ENCODE data around the gene IGSF21. TPM values are rescaled to one million over a fixed set of nuclear protein-coding genes. Genes with fewer than 3 reads are reported as not detected.

IGSF21 gene
- total RNA-seq, 1 donor from 2014 or later: 2.4 TPM

DNA sequence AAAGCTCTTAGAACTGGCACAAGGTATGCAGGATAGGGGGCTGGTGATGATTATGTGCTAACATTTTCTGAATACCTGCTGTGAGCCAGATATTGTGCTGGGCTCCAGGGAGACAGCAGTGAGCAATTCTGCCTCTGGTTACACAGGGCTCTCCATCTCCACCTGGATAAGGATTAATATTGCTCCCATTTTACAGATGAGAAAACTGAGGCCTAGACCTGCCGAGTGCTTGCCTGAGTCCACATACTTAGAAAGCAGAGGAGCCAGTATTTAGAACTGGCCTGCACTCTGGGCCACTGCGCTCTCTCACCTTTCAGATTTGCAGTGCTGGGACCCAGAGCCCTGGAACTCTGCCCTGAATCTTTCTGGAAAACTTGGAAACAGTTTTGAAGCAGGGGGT, 205.9 kb downstream of the IGSF21 start:
- Histone ChIP-seq H3K27ac (no peak overlapping the region), H3K36me3 (no peaks in the 10 kb centered on the region), H3K9me3 (no peaks in the 10 kb centered on the region), H3K27me3 (no peaks in the 10 kb centered on the region), H3K4me1 (no peaks in the 10 kb centered on the region), H3K4me3 (no peak overlapping the region)
- TF ChIP-seq, protein P1, sequence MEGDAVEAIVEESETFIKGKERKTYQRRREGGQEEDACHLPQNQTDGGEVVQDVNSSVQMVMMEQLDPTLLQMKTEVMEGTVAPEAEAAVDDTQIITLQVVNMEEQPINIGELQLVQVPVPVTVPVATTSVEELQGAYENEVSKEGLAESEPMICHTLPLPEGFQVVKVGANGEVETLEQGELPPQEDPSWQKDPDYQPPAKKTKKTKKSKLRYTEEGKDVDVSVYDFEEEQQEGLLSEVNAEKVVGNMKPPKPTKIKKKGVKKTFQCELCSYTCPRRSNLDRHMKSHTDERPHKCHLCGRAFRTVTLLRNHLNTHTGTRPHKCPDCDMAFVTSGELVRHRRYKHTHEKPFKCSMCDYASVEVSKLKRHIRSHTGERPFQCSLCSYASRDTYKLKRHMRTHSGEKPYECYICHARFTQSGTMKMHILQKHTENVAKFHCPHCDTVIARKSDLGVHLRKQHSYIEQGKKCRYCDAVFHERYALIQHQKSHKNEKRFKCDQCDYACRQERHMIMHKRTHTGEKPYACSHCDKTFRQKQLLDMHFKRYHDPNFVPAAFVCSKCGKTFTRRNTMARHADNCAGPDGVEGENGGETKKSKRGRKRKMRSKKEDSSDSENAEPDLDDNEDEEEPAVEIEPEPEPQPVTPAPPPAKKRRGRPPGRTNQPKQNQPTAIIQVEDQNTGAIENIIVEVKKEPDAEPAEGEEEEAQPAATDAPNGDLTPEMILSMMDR (IDR thresholded peaks at IDR 0.05): no peak
- DNase-seq (ENCODE audit: low spot score in 2 of 2): no peak
- intact Hi-C loops (cut with DNase I): no loop called here

DNA sequence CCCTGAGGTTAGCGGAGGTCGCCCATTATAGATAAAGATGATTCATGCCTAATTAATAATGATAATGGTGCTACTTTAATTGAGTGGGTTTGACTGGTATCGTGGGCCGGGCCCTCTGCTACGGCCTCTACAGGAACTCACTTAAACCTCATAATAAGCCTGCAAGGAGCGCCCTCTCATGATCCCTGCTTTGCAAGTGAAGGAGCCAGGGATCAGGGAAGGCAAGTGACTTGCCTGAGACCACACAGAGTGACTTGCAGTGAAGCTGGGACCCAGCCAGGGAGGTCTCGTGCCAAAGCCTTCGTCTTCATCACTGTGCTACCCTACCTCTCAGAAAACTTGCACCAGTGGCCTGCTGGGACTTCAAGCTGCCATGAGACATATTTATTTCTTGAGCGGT, 206.8 kb downstream of the IGSF21 start:
- Histone ChIP-seq H3K27ac (no peak overlapping the region), H3K9me3 (no peaks in the 10 kb centered on the region), H3K4me3 (no peak overlapping the region), H3K36me3 (no peaks in the 10 kb centered on the region), H3K4me1 (no peaks in the 10 kb centered on the region), H3K27me3 (no peaks in the 10 kb centered on the region)
- no peak for DNase-seq (ENCODE audit: low spot score in 2 of 2)
- intact Hi-C loops (cut with DNase I): no loop called here
- TF ChIP-seq, protein P1 (IDR thresholded peaks at IDR 0.05): no peak

DNA sequence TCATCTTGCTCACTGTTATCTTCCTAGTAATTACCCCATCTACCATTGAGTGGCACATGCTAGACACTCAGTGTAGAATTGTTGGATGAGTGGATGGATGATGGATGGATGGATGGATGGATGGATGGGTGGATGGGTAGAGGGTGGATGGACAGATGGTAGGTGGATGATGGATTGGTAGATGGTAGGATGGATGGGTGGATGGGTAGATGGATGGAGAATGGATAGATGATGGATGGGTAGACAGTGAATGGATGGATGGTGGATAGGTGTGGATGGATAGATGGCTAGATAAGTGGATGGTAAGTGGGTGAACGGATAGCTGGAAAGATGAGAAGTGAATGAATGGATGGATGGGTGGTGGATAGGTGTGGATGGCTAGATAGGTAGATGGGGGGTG, 207.9 kb downstream of the IGSF21 start:
- H3K4me3 ChIP-seq: no peak overlapping the region

DNA sequence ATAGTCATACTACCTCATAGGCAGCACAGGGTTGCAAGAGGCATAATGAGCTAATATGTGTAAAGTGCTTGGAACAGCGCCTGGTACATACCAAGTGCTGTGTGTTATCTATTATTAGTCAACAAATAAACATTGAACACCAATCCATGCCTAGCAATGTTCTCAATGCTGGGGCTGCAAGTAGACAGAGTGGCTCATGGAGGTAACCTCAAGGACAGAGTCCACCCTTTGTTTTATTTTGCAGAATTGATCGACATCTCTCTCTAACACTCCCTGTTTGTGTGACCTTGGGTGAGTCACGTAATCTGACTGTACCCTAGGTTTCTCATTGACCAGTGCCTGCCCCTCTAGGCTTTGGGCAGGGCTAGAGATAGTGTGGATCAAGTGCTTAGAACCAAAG, 209.2 kb downstream of the IGSF21 start:
- Histone ChIP-seq H3K36me3 (no peaks in the 10 kb centered on the region), H3K9me3 (no peaks in the 10 kb centered on the region), H3K27ac (no peak overlapping the region), H3K27me3 (no peaks in the 10 kb centered on the region), H3K4me1 (no peaks in the 10 kb centered on the region), H3K4me3 (no peak overlapping the region)
- intact Hi-C loops (cut with DNase I): no loop called here
- no peak for DNase-seq (ENCODE audit: low spot score in 2 of 2)
- TF ChIP-seq, protein P1 (IDR thresholded peaks at IDR 0.05): no peak

More for the DNA sequence above, 207.9 kb downstream of the IGSF21 start:
- DNase-seq (ENCODE audit: low spot score in 2 of 2): no peak
- no peak overlapping the region for H3K27ac ChIP-seq
- TF ChIP-seq, protein P1 (IDR thresholded peaks at IDR 0.05): no peak
- H3K36me3 ChIP-seq: no peaks in the 10 kb centered on the region
- H3K4me1 ChIP-seq: no peaks in the 10 kb centered on the region
- H3K27me3 ChIP-seq: no peaks in the 10 kb centered on the region
- intact Hi-C loops (cut with DNase I): no loop called here
- H3K9me3 ChIP-seq: no peaks in the 10 kb centered on the region

DNA sequence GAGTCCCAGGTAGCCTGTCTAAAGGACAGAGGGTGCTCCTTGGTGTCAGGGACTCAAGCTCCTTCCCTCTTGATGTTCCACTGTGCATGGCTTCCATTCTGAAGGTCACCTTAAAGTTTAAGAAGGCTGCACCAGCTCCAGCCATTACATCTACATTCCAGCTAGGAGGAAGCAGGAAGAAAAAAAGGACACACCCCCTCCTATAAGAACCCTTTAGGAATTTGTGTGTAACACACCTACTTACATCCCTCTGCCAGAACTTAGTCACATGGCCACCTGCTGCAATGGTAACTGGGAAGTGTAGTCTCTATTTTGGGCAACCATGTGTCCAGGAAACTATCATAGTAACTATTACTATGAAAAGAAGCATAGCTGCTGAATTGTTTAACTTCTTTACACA, 211.5 kb downstream of the IGSF21 start:
- DNase-seq (ENCODE audit: low spot score in 2 of 2): no peak
- no peak overlapping the region for H3K4me3 ChIP-seq
- intact Hi-C loops (cut with DNase I): no loop called here
- no peaks in the 10 kb centered on the region for H3K27me3 ChIP-seq
- no peaks in the 10 kb centered on the region for H3K9me3 ChIP-seq
- H3K4me1 ChIP-seq: no peaks in the 10 kb centered on the region
- TF ChIP-seq, protein P1 (IDR thresholded peaks at IDR 0.05): no peak
- H3K27ac ChIP-seq: no peak overlapping the region
- no peaks in the 10 kb centered on the region for H3K36me3 ChIP-seq

DNA sequence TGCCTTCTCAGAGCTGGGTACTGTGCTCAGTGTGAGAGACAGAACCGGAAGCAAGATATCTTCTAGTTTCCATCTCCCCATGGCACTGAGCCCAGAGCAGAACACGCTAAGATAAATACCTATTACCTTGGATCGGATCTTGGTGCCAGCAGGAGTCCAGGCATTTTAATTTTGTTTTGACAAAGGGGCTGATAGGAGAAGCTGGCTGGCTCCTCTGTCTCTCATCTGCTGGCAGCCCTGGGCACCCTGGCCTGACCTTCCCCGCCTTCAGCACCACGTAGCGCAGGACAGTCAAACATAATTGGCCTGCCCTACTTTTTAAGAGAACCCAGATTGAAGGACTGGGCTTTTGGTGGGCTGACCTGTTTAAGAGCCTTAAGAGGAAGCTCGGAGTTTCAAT, 212.5 kb downstream of the IGSF21 start:
- intact Hi-C loops (cut with DNase I): no loop called here
- no peak for DNase-seq (ENCODE audit: low spot score in 2 of 2)
- TF ChIP-seq, protein P1 (IDR thresholded peaks at IDR 0.05): no peak

More for the DNA sequence above, 212.5 kb downstream of the IGSF21 start:
- Histone ChIP-seq H3K4me1 (no peaks in the 10 kb centered on the region), H3K36me3 (no peaks in the 10 kb centered on the region), H3K4me3 (no peak overlapping the region), H3K27ac (no peak overlapping the region), H3K9me3 (no peaks in the 10 kb centered on the region), H3K27me3 (no peaks in the 10 kb centered on the region)
